SHP77 (cell line): ENCODE data around the gene CYP2C18.
"Not testable (repeated sequence)": the region's sequence is repeated elsewhere in the genome, so short reads cannot be mapped to it uniquely, and the experiment has no call there.

Experiments
- DNase-seq, 2 experiments: peaks; one replicate each; lab custom pipeline; 2025; lab: John Stamatoyannopoulos, UW

The CYP2C18 gene

GRCh38 chr10:94747137-94747536, 63.6 kb downstream of the CYP2C18 start:
- DNase-seq, result no peak

DNA sequence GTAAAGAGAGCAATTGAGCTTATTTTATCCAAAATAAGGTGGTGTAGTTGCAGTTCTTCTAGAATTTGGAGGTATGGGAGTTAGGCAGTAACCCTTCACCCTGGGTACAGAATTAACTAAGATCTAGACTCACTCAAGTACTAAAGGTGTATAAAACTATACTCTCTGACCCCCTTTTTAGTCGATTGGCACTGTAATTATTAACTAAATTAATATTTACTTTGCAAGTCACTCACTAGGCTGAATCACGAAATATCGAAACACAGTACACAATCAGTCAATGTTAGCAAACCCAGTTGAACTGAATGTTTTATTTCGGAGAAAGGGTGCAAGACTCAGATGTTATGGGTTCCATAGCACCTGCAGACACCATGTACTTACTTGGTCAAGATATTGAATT, 64.3 kb downstream of the CYP2C18 start:
- no peak for DNase-seq

DNA sequence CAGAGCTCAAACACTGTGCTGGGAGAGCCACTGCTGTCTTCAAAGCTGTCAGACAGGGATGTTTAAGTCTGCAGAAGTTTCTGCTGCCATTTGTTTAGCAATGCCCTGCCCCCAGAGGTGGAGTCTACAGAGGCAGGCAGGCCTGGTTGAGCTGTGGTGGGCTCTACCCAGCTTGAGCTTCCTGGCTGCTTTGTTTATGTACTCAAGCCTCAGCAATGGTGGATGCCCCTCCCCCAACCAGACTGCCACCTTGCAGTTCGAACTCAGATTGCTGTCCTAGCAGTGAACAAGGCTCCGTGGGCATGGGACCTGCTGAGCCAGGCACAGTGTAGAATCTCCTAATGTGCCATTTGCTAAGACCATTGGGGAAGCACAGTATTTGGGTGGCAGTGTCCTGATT, 74.4 kb downstream of the CYP2C18 start:
- no peak for DNase-seq

- no peak for DNase-seq
Measured at GRCh38 chr10:94760586-94761178, 77.2 kb downstream of the CYP2C18 start.

DNA sequence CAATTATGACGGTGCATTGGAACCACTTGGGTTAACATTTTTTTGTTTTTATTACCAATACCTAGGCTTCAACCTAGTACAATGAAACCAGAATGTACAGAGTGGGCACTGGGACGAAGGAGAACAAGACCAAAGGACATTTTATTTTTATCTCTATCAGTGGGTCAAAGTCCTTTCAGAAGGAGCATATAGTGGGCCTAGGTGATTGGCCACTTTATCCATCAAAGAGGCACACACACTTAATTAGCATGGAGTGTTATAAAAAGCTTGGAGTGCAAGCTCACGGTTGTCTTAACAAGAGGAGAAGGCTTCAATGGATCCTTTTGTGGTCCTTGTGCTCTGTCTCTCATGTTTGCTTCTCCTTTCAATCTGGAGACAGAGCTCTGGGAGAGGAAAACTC, 78.9 kb downstream of the CYP2C18 start, which contains the start of gene CYP2C19:
Gene CYP2C19 (plus strand): TSS at position 289 of the 400 bp plus-strand sequence. CDS start 25 bp downstream, at position 314.
- no peak for DNase-seq

- DNase-seq, result not testable (repeated sequence)
Measured at GRCh38 chr10:94775425-94775824, 91.9 kb downstream of the CYP2C18 start.

DNA sequence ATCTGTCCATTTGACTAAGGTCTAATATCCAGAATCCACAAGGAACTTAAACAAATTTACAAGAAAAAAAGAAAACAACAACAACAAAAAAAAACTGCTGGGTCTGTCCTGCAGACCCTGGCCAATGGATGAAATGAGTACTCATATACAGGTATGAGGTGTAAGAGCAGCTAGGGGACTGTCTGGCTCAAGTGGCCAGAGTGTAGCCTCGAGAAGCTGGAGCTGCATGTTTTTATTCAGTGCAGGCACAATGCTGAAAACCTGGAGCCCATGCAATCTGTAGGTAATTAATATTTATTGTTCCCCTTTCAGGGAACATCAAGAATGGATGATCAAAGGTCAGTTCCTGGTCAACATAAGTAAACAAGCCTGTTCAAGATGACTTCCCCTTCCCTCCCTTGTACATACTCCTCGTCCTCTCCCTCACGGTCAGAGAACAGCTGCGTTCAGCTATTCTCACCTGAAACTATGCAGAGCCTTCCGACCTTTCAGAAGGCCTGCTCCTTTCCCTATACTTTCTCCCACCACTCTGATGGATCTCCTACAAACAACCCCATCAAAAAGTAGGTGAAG, 94.4 kb downstream of the CYP2C18 start:
- DNase-seq, result no peak

- no peak for DNase-seq
Measured at GRCh38 chr10:94780844-94781243, 97.3 kb downstream of the CYP2C18 start.

GRCh38 chr10:94784256-94784655, 100.7 kb downstream of the CYP2C18 start:
- DNase-seq, result no peak

DNA sequence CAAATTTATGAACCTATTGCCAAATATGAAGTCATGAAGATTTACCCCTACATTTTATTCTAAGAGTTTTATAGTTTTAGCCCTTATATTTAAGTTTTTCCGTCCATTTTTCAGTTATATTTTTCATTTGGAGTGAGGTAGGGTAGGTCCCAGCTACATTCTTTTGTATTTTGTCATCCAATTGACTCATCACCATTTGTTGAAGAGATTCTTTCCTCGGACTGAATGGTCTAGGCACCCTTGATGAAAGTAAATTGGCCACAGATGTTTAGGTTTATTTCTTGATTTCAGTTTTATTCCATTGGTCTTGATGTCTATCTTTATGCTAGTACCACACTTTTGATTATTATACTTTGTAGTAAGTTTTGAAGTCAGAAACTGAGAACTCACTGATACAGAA, 101.7 kb downstream of the CYP2C18 start:
- DNase-seq, result no peak
